BJ (cell line): ENCODE results near the gene RIPOR3. TPM values are rescaled to one million over a fixed set of nuclear protein-coding genes. Genes with fewer than 3 reads are reported as not detected.
A peak's percentile ranks its signal among the peaks of the same experiment; 100 is the strongest.

Experiments
- CTCF ChIA-PET: fragments of 350-600 bp; formaldehyde crosslinking; extraction: SDS; loops from one replicate; lab custom pipeline; 2021; ENCODE audit warnings: antibody characterized with exemption, inconsistent platforms; lab: Yijun Ruan, JAX
- POLR2A ChIA-PET: fragments of 300-600 bp; sonication (Branson Sonifier 250); formaldehyde crosslinking; extraction: SDS; loops from one replicate; lab custom pipeline; 2021; ENCODE audit warnings: antibody characterized with exemption; lab: Charles Lee
- DNase-seq: peaks from one replicate; pipeline ENCODE4 v3.0.0-alpha.2; 2011; ENCODE audit warnings: low read depth
- H3K27me3 ChIP-seq: 2 replicates; pipeline ENCODE4 v1.6.0; 2011; ENCODE audit warnings: low read length; ENCODE audit not compliant: control insufficient read depth, insufficient read depth
- H3K36me3 ChIP-seq: 2 replicates; pipeline ENCODE4 v1.5.1; 2011; ENCODE audit warnings: low read length; ENCODE audit not compliant: control insufficient read depth, insufficient read depth
- H3K4me3 ChIP-seq: 2 replicates; pipeline ENCODE4 v1.5.1; 2011; ENCODE audit warnings: low read depth, mild to moderate bottlenecking, control low read depth, low read length
- CTCF ChIP-seq: IDR thresholded peaks from 2 replicates; pipeline ENCODE4 v1.5.1; 2011; ENCODE audit warnings: low read depth, mild to moderate bottlenecking, control low read depth, inconsistent platforms, low read length, moderate library complexity; ENCODE audit not compliant: insufficient read depth
- polyA plus RNA-seq: library from polyadenylated mRNA; depleted of rRNA; stranded (reverse); fragments of >200 nt; gene quantifications from 2 replicates; pipeline ENCODE4 v1.2.3, GENCODE V29; 2011

RIPOR3 gene
- polyA plus RNA-seq, 1 experiment = 1.2 TPM

- Histone ChIP-seq H3K36me3 (no peaks in the 10 kb centered on the region), H3K4me3 (peak overlapping the region; percentile 76), H3K27me3 (no peaks in the 10 kb centered on the region)
- TF ChIP-seq CTCF = no peak
- DNase-seq = no peak
- ChIA-PET CTCF (interaction anchor here (0.7 to 1.5 kb wide), 3 partner anchors 10 to 104 kb away, joined by 3 to 5 read pairs (median 3); no protein-coding TSS in a partner anchor), POLR2A (interaction anchor here (0.5 kb wide), 1 partner anchor 35 kb away, joined by 6 read pairs; no protein-coding TSS in a partner anchor)
Observed at GRCh38 chr20:50729901-50730764, 38.8 kb upstream of the RIPOR3 start.

- H3K27me3 ChIP-seq = no peaks in the 10 kb centered on the region
- ChIA-PET POLR2A (interaction anchor here (0.6 kb wide), 1 partner anchor 61 kb away, joined by 3 read pairs; no protein-coding TSS in a partner anchor), CTCF (interaction anchor here (0.6 to 1.5 kb wide), 6 partner anchors 9 to 103 kb away, joined by 3 to 5 read pairs (median 4); no protein-coding TSS in a partner anchor)
- H3K36me3 ChIP-seq = no peaks in the 10 kb centered on the region
- H3K4me3 ChIP-seq = no peak overlapping the region
- DNase-seq = no peak
- TF ChIP-seq CTCF = no peak
Observed at GRCh38 chr20:50728981-50729874, 37.9 kb upstream of the RIPOR3 start.

GRCh38 chr20:50728486-50728980 is 37.2 kb upstream of the RIPOR3 start:
- DNase-seq = no peak
- ChIA-PET CTCF (interaction anchor here (0.6 to 1.5 kb wide), 5 partner anchors 12 to 511 kb away, joined by 3 to 5 read pairs (median 4); no protein-coding TSS in a partner anchor), POLR2A (interaction anchor here (0.6 kb wide), 1 partner anchor 62 kb away, joined by 3 read pairs; no protein-coding TSS in a partner anchor)
- no peak for TF ChIP-seq CTCF
- no peak overlapping the region for H3K4me3 ChIP-seq
- H3K36me3 ChIP-seq = no peaks in the 10 kb centered on the region
- no peaks in the 10 kb centered on the region for H3K27me3 ChIP-seq

GRCh38 chr20:50727792-50728485 is 36.6 kb upstream of the RIPOR3 start:
- no peak for TF ChIP-seq CTCF
- CTCF ChIA-PET = interaction anchor here (0.7 to 1.5 kb wide), 4 partner anchors 14 to 510 kb away, joined by 3 to 5 read pairs (median 4); no protein-coding TSS in a partner anchor
- POLR2A ChIA-PET = no interaction called here
- Histone ChIP-seq H3K27me3 (no peaks in the 10 kb centered on the region), H3K36me3 (no peaks in the 10 kb centered on the region), H3K4me3 (no peak overlapping the region)
- DNase-seq = no peak
